Ramos (cell line): ENCODE measurements around the gene RPL27A.

ENCODE experiments used
- in situ Hi-C: fragments of 300-500 bp; cut with MboI; formaldehyde crosslinking; loops from one replicate; pipeline ENCODE4 v1.14.3; 2022; ENCODE audit warnings: low sequenced_read_pairs; ENCODE audit not compliant: unreplicated experiment

RPL27A gene

GRCh38 chr11:8739309-8739793, 56.8 kb downstream of the RPL27A start:
- in situ Hi-C loops, result no loop called here
